Astrocyte (in vitro differentiated cells and primary cell): ENCODE measurements around the gene SAE1. TPM values are rescaled to one million over a fixed set of nuclear protein-coding genes. Genes with fewer than 3 reads are reported as not detected.

Experiments used
- DNase-seq: peaks from one replicate; pipeline ENCODE4 v3.0.0-alpha.2; 2010; ENCODE audit warnings: low read depth
- FAIRE-seq: peaks from 2 replicates; lab custom pipeline; 2011; peaks lifted over from hg19 to GRCh38; lab: Jason Lieb, UNC
- H2AFZ ChIP-seq: 2 replicates; pipeline ENCODE4 v1.6.0; 2012; ENCODE audit warnings: low read depth, low read length, inconsistent platforms
- H3K27ac ChIP-seq: 2 replicates; pipeline ENCODE4 v1.5.1; 2011; ENCODE audit warnings: low read depth, low read length, inconsistent platforms
- H3K27me3 ChIP-seq: 2 replicates; pipeline ENCODE4 v1.6.0; 2011; ENCODE audit warnings: low read length, inconsistent platforms; ENCODE audit not compliant: insufficient read depth
- H3K36me3 ChIP-seq: 2 replicates; pipeline ENCODE4 v1.5.1; 2011; ENCODE audit warnings: low read length, inconsistent platforms; ENCODE audit not compliant: insufficient read depth
- H3K4me1 ChIP-seq: 2 replicates; pipeline ENCODE4 v1.5.1; 2011; ENCODE audit warnings: low read length, inconsistent platforms; ENCODE audit not compliant: insufficient read depth
- H3K4me2 ChIP-seq: 2 replicates; pipeline ENCODE4 v1.6.0; 2012; ENCODE audit warnings: low read length, inconsistent platforms
- H3K4me3 ChIP-seq: 2 replicates; pipeline ENCODE4 v1.5.1; 2011; ENCODE audit warnings: low read depth, mild to moderate bottlenecking, low read length, inconsistent platforms; ENCODE audit not compliant: insufficient read depth
- H3K79me2 ChIP-seq: 2 replicates; pipeline ENCODE4 v1.6.0; 2012; ENCODE audit warnings: mild to moderate bottlenecking, low read length, inconsistent platforms; ENCODE audit not compliant: insufficient read depth
- H3K9ac ChIP-seq: 2 replicates; pipeline ENCODE4 v1.6.0; 2012; ENCODE audit warnings: mild to moderate bottlenecking, low read length, inconsistent platforms
- H3K9me3 ChIP-seq: 2 replicates; pipeline ENCODE4 v1.5.1; 2012; ENCODE audit warnings: low read depth, mild to moderate bottlenecking, low read length, inconsistent platforms; ENCODE audit not compliant: insufficient read depth
- H4K20me1 ChIP-seq: 2 replicates; pipeline ENCODE4 v1.6.0; 2012; ENCODE audit warnings: low read length, inconsistent platforms; ENCODE audit not compliant: insufficient read depth
- H3K27ac Mint-ChIP-seq: one replicate; pipeline ENCODE4 v1.8.0; 2021; ENCODE audit warnings: mild to moderate bottlenecking, mixed read lengths; ENCODE audit not compliant: unreplicated experiment
- H3K27me3 Mint-ChIP-seq: one replicate; pipeline ENCODE4 v1.8.0; 2021; ENCODE audit warnings: low read depth, mixed read lengths; ENCODE audit not compliant: unreplicated experiment
- H3K36me3 Mint-ChIP-seq: one replicate; pipeline ENCODE4 v1.8.0; 2021; ENCODE audit warnings: low read depth, mixed read lengths; ENCODE audit not compliant: unreplicated experiment
- H3K4me1 Mint-ChIP-seq: one replicate; pipeline ENCODE4 v1.8.0; 2021; ENCODE audit warnings: low read depth, mixed read lengths; ENCODE audit not compliant: unreplicated experiment
- H3K4me3 Mint-ChIP-seq: one replicate; pipeline ENCODE4 v1.8.0; 2021; ENCODE audit warnings: mild to moderate bottlenecking, moderate library complexity, mixed read lengths; ENCODE audit not compliant: unreplicated experiment
- H3K9me3 Mint-ChIP-seq: one replicate; pipeline ENCODE4 v1.8.0; 2021; ENCODE audit warnings: mild to moderate bottlenecking, mixed read lengths; ENCODE audit not compliant: unreplicated experiment
- EZH2 ChIP-seq: IDR thresholded peaks from 2 replicates; pipeline ENCODE4 v1.6.1; 2012; ENCODE audit warnings: mild to moderate bottlenecking, low read length, inconsistent platforms; ENCODE audit not compliant: insufficient read depth
- total RNA-seq: library from RNA; stranded (reverse); gene quantifications from 2 replicates; pipeline ENCODE4 v1.2.1, GENCODE V29; 2021
- TF ChIP-seq, protein P1 (sequence below): IDR thresholded peaks from 2 replicates; pipeline ENCODE4 v1.5.1; 2011; ENCODE audit warnings: low read depth, mild to moderate bottlenecking, inconsistent platforms, low read length, moderate library complexity; ENCODE audit not compliant: insufficient read depth

The SAE1 gene
- total RNA-seq, 1 donor from 2014 or later: 133 TPM

DNA sequence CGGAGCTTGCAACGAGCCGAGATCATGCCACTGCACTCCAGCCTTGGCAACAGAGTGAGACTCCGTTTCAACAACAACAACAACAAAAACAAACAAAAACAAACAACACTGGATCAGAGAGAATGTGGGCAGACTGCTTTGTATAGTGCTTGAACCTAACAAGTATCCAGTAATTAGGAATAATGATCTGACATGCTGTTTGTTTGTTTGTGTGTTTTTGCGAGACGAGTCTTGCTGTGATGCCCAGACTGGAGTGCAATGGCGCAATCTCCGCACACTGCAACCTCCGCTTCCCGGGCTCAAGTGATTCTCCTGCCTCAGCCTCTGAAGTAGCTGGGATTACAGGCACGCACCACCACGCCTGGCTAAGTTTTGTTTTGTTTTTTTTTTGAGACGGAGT lies 14.0 kb downstream of the SAE1 start:
- no peak overlapping the region for H3K4me3 ChIP-seq
- H3K9me3 ChIP-seq: no peaks in the 10 kb centered on the region
- peaks cover 19% of the 10 kb centered on the region for H3K36me3 Mint-ChIP-seq
- H3K27ac Mint-ChIP-seq: no peak overlapping the region
- H2AFZ ChIP-seq: no peak overlapping the region
- no peaks in the 10 kb centered on the region for H3K9me3 Mint-ChIP-seq
- peaks cover 4% of the 10 kb centered on the region for H3K4me1 ChIP-seq
- H3K9ac ChIP-seq: no peak overlapping the region
- H3K27ac ChIP-seq: no peak overlapping the region
- H3K27me3 Mint-ChIP-seq: no peaks in the 10 kb centered on the region
- FAIRE-seq: no peak
- DNase-seq: no peak
- H4K20me1 ChIP-seq: peaks cover 64% of the 10 kb centered on the region
- H3K36me3 ChIP-seq: peaks cover 28% of the 10 kb centered on the region
- peaks cover 89% of the 10 kb centered on the region for H3K79me2 ChIP-seq
- H3K4me2 ChIP-seq: no peak overlapping the region
- H3K4me3 Mint-ChIP-seq: peak overlapping the region; percentile 15
- peaks cover 11% of the 10 kb centered on the region for H3K4me1 Mint-ChIP-seq
- no peak for TF ChIP-seq EZH2
- H3K27me3 ChIP-seq: no peaks in the 10 kb centered on the region

DNA sequence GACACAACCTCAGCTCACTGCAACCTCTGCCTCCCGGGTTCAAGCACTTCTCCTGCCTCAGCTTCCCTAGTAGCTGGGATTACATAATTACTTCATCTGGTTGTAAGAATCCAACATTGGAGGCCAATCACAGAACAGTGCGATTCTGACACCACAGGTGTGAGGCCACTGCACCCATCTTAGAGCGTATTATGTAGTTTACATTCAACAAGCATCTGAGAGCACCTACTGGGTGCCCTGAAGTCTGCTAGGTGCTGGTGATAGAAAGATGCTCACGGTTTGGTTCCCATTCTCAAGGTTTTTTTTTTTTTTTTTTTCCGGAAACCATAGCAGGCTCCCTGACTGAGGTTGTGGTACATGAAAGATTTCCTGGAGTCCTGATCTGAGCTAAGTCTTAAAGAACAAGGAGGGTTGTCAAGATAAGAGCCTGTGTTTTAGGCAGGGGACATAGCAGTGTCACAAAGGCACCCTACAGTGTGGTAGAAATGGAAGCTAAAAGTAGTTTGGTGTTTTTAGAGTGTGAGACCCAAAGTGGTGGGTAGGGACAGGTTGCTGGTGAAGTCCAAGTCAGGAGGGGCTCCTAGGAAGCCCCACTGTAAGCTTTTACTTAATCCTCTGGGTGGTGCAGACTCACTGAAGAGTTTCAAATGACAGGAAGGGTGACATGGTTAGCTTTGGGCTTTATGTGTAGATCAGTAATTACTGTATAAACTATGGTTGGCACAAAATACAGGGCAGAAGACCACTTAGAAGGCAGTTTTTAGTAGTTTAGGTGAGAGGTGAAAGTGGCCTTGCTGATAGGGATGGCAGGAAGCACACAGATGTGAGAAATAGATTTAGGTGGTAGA lies 15.2 kb downstream of the SAE1 start:
- Mint-ChIP-seq H3K9me3 (no peaks in the 10 kb centered on the region), H3K36me3 (peaks cover 19% of the 10 kb centered on the region), H3K4me1 (peaks cover 11% of the 10 kb centered on the region), H3K27ac (no peak overlapping the region), H3K4me3 (no peak overlapping the region), H3K27me3 (no peaks in the 10 kb centered on the region)
- H3K79me2 ChIP-seq: peaks cover 88% of the 10 kb centered on the region
- DNase-seq: no peak
- peaks cover 37% of the 10 kb centered on the region for H3K36me3 ChIP-seq
- TF ChIP-seq, protein P1, sequence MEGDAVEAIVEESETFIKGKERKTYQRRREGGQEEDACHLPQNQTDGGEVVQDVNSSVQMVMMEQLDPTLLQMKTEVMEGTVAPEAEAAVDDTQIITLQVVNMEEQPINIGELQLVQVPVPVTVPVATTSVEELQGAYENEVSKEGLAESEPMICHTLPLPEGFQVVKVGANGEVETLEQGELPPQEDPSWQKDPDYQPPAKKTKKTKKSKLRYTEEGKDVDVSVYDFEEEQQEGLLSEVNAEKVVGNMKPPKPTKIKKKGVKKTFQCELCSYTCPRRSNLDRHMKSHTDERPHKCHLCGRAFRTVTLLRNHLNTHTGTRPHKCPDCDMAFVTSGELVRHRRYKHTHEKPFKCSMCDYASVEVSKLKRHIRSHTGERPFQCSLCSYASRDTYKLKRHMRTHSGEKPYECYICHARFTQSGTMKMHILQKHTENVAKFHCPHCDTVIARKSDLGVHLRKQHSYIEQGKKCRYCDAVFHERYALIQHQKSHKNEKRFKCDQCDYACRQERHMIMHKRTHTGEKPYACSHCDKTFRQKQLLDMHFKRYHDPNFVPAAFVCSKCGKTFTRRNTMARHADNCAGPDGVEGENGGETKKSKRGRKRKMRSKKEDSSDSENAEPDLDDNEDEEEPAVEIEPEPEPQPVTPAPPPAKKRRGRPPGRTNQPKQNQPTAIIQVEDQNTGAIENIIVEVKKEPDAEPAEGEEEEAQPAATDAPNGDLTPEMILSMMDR: no peak
- TF ChIP-seq EZH2: no peak
- FAIRE-seq: no peak
- H3K9me3 ChIP-seq: no peaks in the 10 kb centered on the region
- H3K4me1 ChIP-seq: peaks cover 4% of the 10 kb centered on the region
- peaks cover 68% of the 10 kb centered on the region for H4K20me1 ChIP-seq
- no peak overlapping the region for H3K4me2 ChIP-seq
- no peaks in the 10 kb centered on the region for H3K27me3 ChIP-seq
- no peak overlapping the region for H3K4me3 ChIP-seq
- H3K27ac ChIP-seq: no peak overlapping the region
- H2AFZ ChIP-seq: no peak overlapping the region
- H3K9ac ChIP-seq: no peak overlapping the region

DNA sequence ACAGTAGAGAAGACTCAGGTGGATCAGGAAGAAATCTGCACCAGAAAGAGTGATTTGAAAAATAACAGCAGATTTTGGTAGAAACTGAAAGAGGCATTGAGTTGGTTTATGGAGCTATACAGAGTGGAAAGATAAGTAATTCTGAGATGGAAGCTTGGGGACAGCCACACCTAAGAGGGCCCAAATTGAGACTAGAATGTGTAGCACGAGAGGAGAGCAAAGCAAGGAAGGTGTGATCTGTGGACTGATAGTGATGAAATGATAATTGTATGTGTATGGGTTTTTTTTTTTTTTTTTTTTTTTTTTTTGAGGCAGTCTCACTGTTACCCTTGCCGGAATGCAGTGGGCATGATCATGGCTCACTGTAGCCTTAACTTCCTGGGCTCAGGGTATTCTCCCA lies 16.3 kb downstream of the SAE1 start:
- H3K27ac ChIP-seq: no peak overlapping the region
- peaks cover 66% of the 10 kb centered on the region for H4K20me1 ChIP-seq
- H3K27me3 ChIP-seq: no peaks in the 10 kb centered on the region
- H3K9me3 ChIP-seq: no peaks in the 10 kb centered on the region
- Mint-ChIP-seq H3K9me3 (no peaks in the 10 kb centered on the region), H3K27me3 (no peaks in the 10 kb centered on the region), H3K36me3 (peaks cover 24% of the 10 kb centered on the region), H3K4me3 (no peak overlapping the region), H3K4me1 (peaks cover 7% of the 10 kb centered on the region), H3K27ac (no peak overlapping the region)
- no peak overlapping the region for H3K9ac ChIP-seq
- DNase-seq (no peak), FAIRE-seq (no peak)
- peaks cover 85% of the 10 kb centered on the region for H3K79me2 ChIP-seq
- H3K4me3 ChIP-seq: no peak overlapping the region
- H3K4me2 ChIP-seq: no peak overlapping the region
- H3K4me1 ChIP-seq: no peaks in the 10 kb centered on the region
- TF ChIP-seq, protein P1: no peak
- TF ChIP-seq EZH2: no peak
- H2AFZ ChIP-seq: no peak overlapping the region
- peaks cover 44% of the 10 kb centered on the region for H3K36me3 ChIP-seq
